ENCODE results near the gene LOXL1.

GRCh38 chr15:73940061-73940981 is 14.1 kb downstream of the LOXL1 start:
- TF ChIP-seq CTCF (IDR thresholded peaks at IDR 0.05): no peak
- no peak for TF ChIP-seq POLR2A (IDR thresholded peaks at IDR 0.05)

All from body of pancreas (tissue), 4 donors.